WTC11 (cell line): Measurements from ENCODE around the gene TREML2.

Experiments used
- ATF2 ChIP-seq: sonication (generic); formaldehyde crosslinking; IDR thresholded peaks from 2 replicates; pipeline ENCODE4 v1.8.1; 2022; ENCODE audit warnings: low read depth, missing genetic modification reagents, borderline replicate concordance
- ATF6 ChIP-seq: sonication (generic); formaldehyde crosslinking; IDR thresholded peaks from 2 replicates; pipeline ENCODE4 v1.8.1; 2023; ENCODE audit warnings: mild to moderate bottlenecking, missing genetic modification reagents
- CTCF ChIP-seq: fragments of 200-600 bp; IDR thresholded peaks from 2 replicates; pipeline ENCODE4 v1.8.0; 2022; ENCODE audit warnings: antibody characterized with exemption
- ESRRA ChIP-seq: sonication (generic); formaldehyde crosslinking; IDR thresholded peaks from 2 replicates; pipeline ENCODE4 v1.8.1; 2022; ENCODE audit warnings: mild to moderate bottlenecking, missing genetic modification reagents, borderline replicate concordance
- FOXJ3 ChIP-seq: sonication (generic); formaldehyde crosslinking; IDR thresholded peaks from 2 replicates; pipeline ENCODE4 v1.9.0; 2021; ENCODE audit warnings: missing genetic modification reagents, mild to moderate bottlenecking, borderline replicate concordance
- HMGXB4 ChIP-seq: sonication (generic); formaldehyde crosslinking; IDR thresholded peaks from 2 replicates; pipeline ENCODE4 v1.8.1; 2023; ENCODE audit warnings: mild to moderate bottlenecking, moderate library complexity, missing genetic modification reagents
- RELA ChIP-seq: sonication (generic); formaldehyde crosslinking; IDR thresholded peaks from 2 replicates; pipeline ENCODE4 v1.8.1; 2022; ENCODE audit warnings: missing genetic modification reagents, mild to moderate bottlenecking, borderline replicate concordance
- SP1 ChIP-seq: sonication (generic); formaldehyde crosslinking; conservative IDR thresholded peaks from 2 replicates; pipeline ENCODE4 v1.8.1; 2022; ENCODE audit warnings: missing genetic modification reagents
- ZNF263 ChIP-seq: sonication (generic); formaldehyde crosslinking; IDR thresholded peaks from 2 replicates; pipeline ENCODE4 v1.8.1; 2022; ENCODE audit warnings: low read depth, mild to moderate bottlenecking, moderate library complexity, missing genetic modification reagents

GRCh38 chr6:41237128-41237527 is 36.2 kb upstream of the TREML2 start:
- TF ChIP-seq ATF6 (CRISPR knock-in tag) (no peak), CTCF (no peak), FOXJ3 (no peak), RELA (no peak), HMGXB4 (CRISPR knock-in tag) (no peak), SP1 (no peak), ZNF263 (CRISPR knock-in tag) (no peak), ESRRA (CRISPR knock-in tag) (no peak), ATF2 (no peak)
